BJ (cell line): ENCODE results near the gene RNASE7. TPM values are rescaled to one million over a fixed set of nuclear protein-coding genes. Genes with fewer than 3 reads are reported as not detected.

Source experiments
- CTCF ChIA-PET: fragments of 350-600 bp; formaldehyde crosslinking; extraction: SDS; loops from one replicate; lab custom pipeline; 2021; ENCODE audit warnings: antibody characterized with exemption, inconsistent platforms; lab: Yijun Ruan, JAX
- POLR2A ChIA-PET: fragments of 300-600 bp; sonication (Branson Sonifier 250); formaldehyde crosslinking; extraction: SDS; loops from one replicate; lab custom pipeline; 2021; ENCODE audit warnings: antibody characterized with exemption; lab: Charles Lee
- DNase-seq: peaks from one replicate; pipeline ENCODE4 v3.0.0-alpha.2; 2011; ENCODE audit warnings: low read depth
- H3K27me3 ChIP-seq: 2 replicates; pipeline ENCODE4 v1.6.0; 2011; ENCODE audit warnings: low read length; ENCODE audit not compliant: control insufficient read depth, insufficient read depth
- H3K36me3 ChIP-seq: 2 replicates; pipeline ENCODE4 v1.5.1; 2011; ENCODE audit warnings: low read length; ENCODE audit not compliant: control insufficient read depth, insufficient read depth
- H3K4me3 ChIP-seq: 2 replicates; pipeline ENCODE4 v1.5.1; 2011; ENCODE audit warnings: low read depth, mild to moderate bottlenecking, control low read depth, low read length
- polyA plus RNA-seq: library from polyadenylated mRNA; depleted of rRNA; stranded (reverse); fragments of >200 nt; gene quantifications from 2 replicates; pipeline ENCODE4 v1.2.3, GENCODE V29; 2011; rRNA removed
- TF ChIP-seq, protein P1 (sequence below): IDR thresholded peaks from 2 replicates; pipeline ENCODE4 v1.5.1; 2011; ENCODE audit warnings: low read depth, mild to moderate bottlenecking, control low read depth, inconsistent platforms, low read length, moderate library complexity; ENCODE audit not compliant: insufficient read depth

The RNASE7 gene
- polyA plus RNA-seq, 1 experiment: not detected

- DNase-seq: no peak
- TF ChIP-seq, protein P1, sequence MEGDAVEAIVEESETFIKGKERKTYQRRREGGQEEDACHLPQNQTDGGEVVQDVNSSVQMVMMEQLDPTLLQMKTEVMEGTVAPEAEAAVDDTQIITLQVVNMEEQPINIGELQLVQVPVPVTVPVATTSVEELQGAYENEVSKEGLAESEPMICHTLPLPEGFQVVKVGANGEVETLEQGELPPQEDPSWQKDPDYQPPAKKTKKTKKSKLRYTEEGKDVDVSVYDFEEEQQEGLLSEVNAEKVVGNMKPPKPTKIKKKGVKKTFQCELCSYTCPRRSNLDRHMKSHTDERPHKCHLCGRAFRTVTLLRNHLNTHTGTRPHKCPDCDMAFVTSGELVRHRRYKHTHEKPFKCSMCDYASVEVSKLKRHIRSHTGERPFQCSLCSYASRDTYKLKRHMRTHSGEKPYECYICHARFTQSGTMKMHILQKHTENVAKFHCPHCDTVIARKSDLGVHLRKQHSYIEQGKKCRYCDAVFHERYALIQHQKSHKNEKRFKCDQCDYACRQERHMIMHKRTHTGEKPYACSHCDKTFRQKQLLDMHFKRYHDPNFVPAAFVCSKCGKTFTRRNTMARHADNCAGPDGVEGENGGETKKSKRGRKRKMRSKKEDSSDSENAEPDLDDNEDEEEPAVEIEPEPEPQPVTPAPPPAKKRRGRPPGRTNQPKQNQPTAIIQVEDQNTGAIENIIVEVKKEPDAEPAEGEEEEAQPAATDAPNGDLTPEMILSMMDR: no peak
- Histone ChIP-seq H3K27me3 (no peaks in the 10 kb centered on the region), H3K36me3 (peaks cover 7% of the 10 kb centered on the region), H3K4me3 (no peak overlapping the region)
- CTCF ChIA-PET: interaction anchor here (0.8 to 7.8 kb wide), 27 partner anchors 9 to 730 kb away, joined by 3 to 202 read pairs (median 8); partner anchors contain the start of genes ARHGEF40, RNASE13, RNASE8 and SLC39A2
- POLR2A ChIA-PET: interaction anchor here (0.5 kb wide), 1 partner anchor 21 kb away, joined by 8 read pairs; no protein-coding TSS in a partner anchor
These were observed 50.9 kb downstream of the RNASE7 start for GRCh38 chr14:21093018-21093417.

Other genes starting within 250 kb of the RNASE7 start
- gene RNASE1, start 239.5 kb upstream of the RNASE7 start, polyA plus RNA-seq: not detected in 2 replicates
- not detected in 2 replicates for gene RNASE3, start 151.0 kb upstream of the RNASE7 start, polyA plus RNA-seq
- not detected in 2 replicates for gene RNASE2, start 86.9 kb upstream of the RNASE7 start, polyA plus RNA-seq
- gene METTL17, start 52.4 kb upstream of the RNASE7 start, polyA plus RNA-seq: 49.8 and 56.2 TPM in 2 replicates
- not detected in 2 replicates for gene SLC39A2, start 43.1 kb upstream of the RNASE7 start, polyA plus RNA-seq
- gene NDRG2, start 17.3 kb upstream of the RNASE7 start, polyA plus RNA-seq: 0.83 and 1.1 TPM in 2 replicates
- not detected in 2 replicates for gene TPPP2, start 12.1 kb upstream of the RNASE7 start, polyA plus RNA-seq
- gene RNASE13, start 7.6 kb upstream of the RNASE7 start, polyA plus RNA-seq: not detected in 2 replicates
- not detected in 2 replicates for gene RNASE8, start 15.5 kb downstream of the RNASE7 start, polyA plus RNA-seq
- gene ARHGEF40, start 27.9 kb downstream of the RNASE7 start, polyA plus RNA-seq: 40.4 and 62.7 TPM in 2 replicates
- 10.5 and 12.2 TPM in 2 replicates for gene ZNF219, start 56.3 kb downstream of the RNASE7 start, polyA plus RNA-seq
- 0.55 and 0.75 TPM in 2 replicates for gene TMEM253, start 58.7 kb downstream of the RNASE7 start, polyA plus RNA-seq
- not detected in 2 replicates for gene OR5AU1, start 113.7 kb downstream of the RNASE7 start, polyA plus RNA-seq
- 540 and 712 TPM in 2 replicates for gene HNRNPC, start 227.1 kb downstream of the RNASE7 start, polyA plus RNA-seq
- not detected in 2 replicates for gene RPGRIP1, start 237.7 kb downstream of the RNASE7 start, polyA plus RNA-seq